ENCODE results near the gene PXMP2.

PXMP2 gene

DNA sequence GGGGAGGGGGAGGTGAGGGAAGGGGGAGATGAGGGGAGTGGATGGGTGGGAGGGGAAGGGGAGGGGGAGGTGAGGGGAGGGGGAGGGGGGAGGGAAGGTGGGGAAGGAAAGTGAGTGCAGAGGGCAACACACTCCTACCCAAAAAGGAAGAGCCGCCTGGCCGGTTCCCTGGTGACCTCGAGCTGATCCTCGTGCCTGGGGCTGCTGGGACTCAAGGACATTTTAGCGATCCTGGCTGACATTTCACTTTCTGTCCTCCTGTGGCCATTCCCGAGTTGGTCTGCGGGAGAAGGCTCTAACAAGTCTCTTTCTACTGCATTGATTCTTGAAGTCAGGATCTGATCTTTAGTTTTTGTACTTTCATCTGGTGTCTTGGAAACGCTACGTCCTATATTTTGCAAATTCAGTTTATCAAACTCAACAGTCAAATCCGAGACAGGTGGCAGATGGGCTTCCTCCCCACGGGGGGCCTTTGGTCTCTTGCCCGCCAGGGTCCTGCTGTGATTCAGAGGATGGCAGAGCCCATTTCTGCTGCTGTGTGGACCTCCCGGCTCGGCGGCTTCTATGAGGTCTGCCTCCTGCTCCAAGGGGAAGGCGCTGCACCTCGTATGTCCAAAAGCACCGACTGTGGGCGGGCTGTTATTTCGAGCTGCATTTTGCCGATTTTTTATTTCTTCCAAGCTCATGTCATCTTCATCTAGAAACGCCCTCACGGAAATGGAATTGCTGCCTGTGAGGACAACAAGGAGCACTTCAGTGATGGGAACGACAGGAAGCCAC lies 42.3 kb downstream of the PXMP2 start:
- DNase-seq (ENCODE audit: low spot score in 2 of 2): no peak
- Histone ChIP-seq H3K9me3 (no peaks in the 10 kb centered on the region; the same call in 1 of the 2 replicates), H3K4me1 (no peaks in the 10 kb centered on the region), H3K4me3 (no peak overlapping the region), H3K27me3 (ENCODE audit: low read depth) (no peaks in the 10 kb centered on the region), H3K36me3 (replicated peaks) (peaks cover 73% of the 10 kb centered on the region)
- in situ Hi-C loops (cut with MboI; ENCODE audit: low sequenced_read_pairs): no loop called here

DNA sequence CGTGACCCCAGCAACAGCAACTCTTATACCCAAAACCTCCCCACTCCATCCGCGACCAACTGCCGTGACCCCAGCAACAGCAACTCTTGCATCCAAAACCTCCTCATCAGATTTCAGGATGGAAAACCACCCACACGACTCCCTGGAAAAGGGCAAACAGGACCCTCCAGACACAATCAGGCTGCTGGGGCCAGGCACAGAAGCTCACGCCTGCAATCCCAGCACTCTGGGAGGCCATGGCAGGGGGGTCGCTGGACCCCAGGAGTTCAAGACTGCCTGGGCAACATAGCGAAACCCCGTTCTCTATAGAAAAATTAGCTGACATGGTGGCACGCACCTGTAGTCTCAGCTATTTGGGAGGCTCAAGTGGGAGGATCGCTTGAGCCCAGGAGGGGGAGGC lies 43.0 kb downstream of the PXMP2 start:
- no peak for DNase-seq (ENCODE audit: low spot score in 2 of 2)
- no peaks in the 10 kb centered on the region for H3K4me1 ChIP-seq
- H3K4me3 ChIP-seq: no peak overlapping the region
- peaks cover 73% of the 10 kb centered on the region for H3K36me3 ChIP-seq (replicated peaks)
- H3K9me3 ChIP-seq: no peaks in the 10 kb centered on the region; the same call in 1 of the 2 replicates
- in situ Hi-C loops (cut with MboI; ENCODE audit: low sequenced_read_pairs): no loop called here
- no peaks in the 10 kb centered on the region for H3K27me3 ChIP-seq (ENCODE audit: low read depth)

DNA sequence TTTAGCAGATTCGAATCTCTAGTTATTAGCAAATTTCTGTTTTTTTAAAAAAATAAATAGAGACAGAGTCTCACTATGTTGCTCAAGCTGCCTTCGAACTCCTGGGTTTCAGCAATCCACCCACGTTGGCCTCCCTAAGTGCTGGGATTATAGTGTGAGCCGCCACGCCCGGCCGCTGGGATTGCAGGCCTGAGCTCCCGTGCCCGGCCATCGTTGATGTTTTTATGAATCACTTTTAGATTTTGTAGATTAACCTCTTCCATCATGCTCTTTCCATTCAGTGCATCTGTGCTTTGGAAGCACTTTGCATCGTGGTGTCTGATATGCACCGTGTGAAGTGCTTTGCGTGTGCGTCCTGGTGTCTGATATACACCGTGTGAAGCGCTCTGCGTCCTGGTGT lies 44.2 kb downstream of the PXMP2 start:
- H3K4me3 ChIP-seq: no peak overlapping the region
- no peaks in the 10 kb centered on the region for H3K4me1 ChIP-seq
- in situ Hi-C loops (cut with MboI; ENCODE audit: low sequenced_read_pairs): no loop called here
- H3K27me3 ChIP-seq (ENCODE audit: low read depth): no peaks in the 10 kb centered on the region
- H3K9me3 ChIP-seq: no peaks in the 10 kb centered on the region; the same call in 1 of the 2 replicates
- DNase-seq (ENCODE audit: low spot score in 2 of 2): no peak
- H3K36me3 ChIP-seq (replicated peaks): peaks cover 73% of the 10 kb centered on the region

DNA sequence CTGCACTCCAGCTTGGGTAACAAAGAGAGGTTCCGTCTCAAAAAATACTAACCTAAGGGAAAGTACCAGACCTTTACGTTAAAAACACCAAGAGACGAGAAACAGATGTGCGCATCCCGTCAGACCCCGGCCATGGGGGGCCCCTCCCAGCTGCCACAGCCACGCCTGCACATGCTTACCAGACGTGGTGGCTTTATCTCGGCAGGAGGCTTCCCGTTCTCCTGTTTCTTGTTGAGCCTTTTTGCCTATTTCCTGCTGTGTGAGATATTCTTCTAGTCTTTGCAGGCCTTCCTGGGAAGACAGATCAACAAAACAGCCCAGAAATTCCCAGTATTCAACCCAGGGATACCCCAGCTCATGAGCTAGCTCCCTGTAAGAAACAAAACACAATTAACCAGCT lies 46.8 kb downstream of the PXMP2 start:
- no peaks in the 10 kb centered on the region; the same call in 1 of the 2 replicates for H3K9me3 ChIP-seq
- DNase-seq (ENCODE audit: low spot score in 2 of 2): no peak
- H3K4me1 ChIP-seq: no peaks in the 10 kb centered on the region
- no peak overlapping the region for H3K4me3 ChIP-seq
- H3K27me3 ChIP-seq (ENCODE audit: low read depth): no peaks in the 10 kb centered on the region
- peaks cover 75% of the 10 kb centered on the region for H3K36me3 ChIP-seq (replicated peaks)
- in situ Hi-C loops (cut with MboI; ENCODE audit: low sequenced_read_pairs): no loop called here

DNA sequence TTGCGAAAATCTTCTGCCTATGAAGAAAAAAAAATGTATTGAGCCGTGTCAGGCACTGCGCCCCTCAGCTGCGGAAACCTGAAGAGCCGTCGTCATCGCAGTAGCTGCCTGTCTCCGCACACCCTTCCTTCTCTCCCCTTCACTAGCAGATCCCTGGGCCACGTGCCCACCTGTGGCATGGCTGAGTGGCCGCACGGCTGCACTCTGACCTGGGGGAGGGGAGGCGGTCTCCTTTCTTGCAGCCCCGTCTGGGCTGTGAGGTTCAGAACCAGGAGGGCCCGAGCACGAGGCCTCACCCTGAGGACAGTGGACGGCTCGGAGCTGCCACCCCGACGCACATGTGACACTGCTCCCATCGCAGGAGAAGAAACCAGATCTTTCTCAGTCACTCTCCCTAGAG lies 48.1 kb downstream of the PXMP2 start:
- H3K36me3 ChIP-seq (replicated peaks): peaks cover 81% of the 10 kb centered on the region
- DNase-seq (ENCODE audit: low spot score in 2 of 2): no peak
- H3K27me3 ChIP-seq (ENCODE audit: low read depth): no peaks in the 10 kb centered on the region
- no peaks in the 10 kb centered on the region for H3K4me1 ChIP-seq
- H3K4me3 ChIP-seq: no peak overlapping the region
- H3K9me3 ChIP-seq: no peaks in the 10 kb centered on the region
- in situ Hi-C loops (cut with MboI; ENCODE audit: low sequenced_read_pairs): no loop called here

DNA sequence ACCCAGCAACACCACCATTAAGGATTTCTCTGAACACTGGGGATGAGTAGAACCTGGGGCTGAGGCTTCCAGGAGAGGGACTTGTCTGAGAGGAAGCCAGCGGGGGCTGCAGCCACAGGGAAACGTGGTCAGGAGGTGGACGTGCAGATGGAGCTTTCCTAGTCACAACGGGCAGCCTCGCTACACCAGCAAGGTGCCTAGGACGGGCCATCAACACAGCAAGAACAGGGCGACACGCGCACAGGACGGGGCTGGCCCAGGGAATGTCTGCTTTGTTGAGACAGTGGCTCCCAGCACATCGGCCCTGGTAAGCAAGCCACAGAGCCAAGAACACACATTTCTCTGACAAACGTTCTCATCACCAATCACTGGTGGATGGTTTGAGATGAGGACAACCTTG lies 49.0 kb downstream of the PXMP2 start:
- Histone ChIP-seq H3K4me3 (no peak overlapping the region), H3K4me1 (no peaks in the 10 kb centered on the region), H3K9me3 (no peaks in the 10 kb centered on the region), H3K36me3 (replicated peaks) (peaks cover 81% of the 10 kb centered on the region), H3K27me3 (ENCODE audit: low read depth) (no peaks in the 10 kb centered on the region)
- in situ Hi-C loops (cut with MboI; ENCODE audit: low sequenced_read_pairs): no loop called here
- no peak for DNase-seq (ENCODE audit: low spot score in 2 of 2)

DNA sequence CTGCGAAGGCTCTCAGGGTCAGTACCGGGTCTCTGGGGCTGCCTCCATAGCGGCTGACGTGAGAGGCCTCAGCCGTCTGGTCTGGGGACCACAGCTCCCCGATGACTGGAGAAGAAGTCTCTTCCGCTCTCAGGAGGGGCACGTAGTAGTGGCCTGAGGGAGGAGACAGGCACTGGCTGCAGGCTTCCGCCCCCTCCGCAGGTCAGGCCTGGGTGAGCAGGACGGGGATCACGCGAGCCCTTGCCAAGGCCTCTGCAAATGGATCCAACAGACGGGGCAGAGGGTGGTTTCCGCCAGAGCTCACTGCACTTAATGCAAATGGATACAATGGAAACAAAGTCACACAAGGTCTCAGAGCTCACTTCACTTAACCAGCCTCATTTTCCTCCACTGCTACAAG lies 49.5 kb downstream of the PXMP2 start:
- H3K9me3 ChIP-seq: no peaks in the 10 kb centered on the region
- H3K36me3 ChIP-seq (replicated peaks): peaks cover 84% of the 10 kb centered on the region
- DNase-seq (ENCODE audit: low spot score in 2 of 2): no peak
- in situ Hi-C loops (cut with MboI; ENCODE audit: low sequenced_read_pairs): no loop called here
- H3K4me3 ChIP-seq: no peak overlapping the region
- H3K27me3 ChIP-seq (ENCODE audit: low read depth): no peaks in the 10 kb centered on the region
- H3K4me1 ChIP-seq: no peaks in the 10 kb centered on the region

DNA sequence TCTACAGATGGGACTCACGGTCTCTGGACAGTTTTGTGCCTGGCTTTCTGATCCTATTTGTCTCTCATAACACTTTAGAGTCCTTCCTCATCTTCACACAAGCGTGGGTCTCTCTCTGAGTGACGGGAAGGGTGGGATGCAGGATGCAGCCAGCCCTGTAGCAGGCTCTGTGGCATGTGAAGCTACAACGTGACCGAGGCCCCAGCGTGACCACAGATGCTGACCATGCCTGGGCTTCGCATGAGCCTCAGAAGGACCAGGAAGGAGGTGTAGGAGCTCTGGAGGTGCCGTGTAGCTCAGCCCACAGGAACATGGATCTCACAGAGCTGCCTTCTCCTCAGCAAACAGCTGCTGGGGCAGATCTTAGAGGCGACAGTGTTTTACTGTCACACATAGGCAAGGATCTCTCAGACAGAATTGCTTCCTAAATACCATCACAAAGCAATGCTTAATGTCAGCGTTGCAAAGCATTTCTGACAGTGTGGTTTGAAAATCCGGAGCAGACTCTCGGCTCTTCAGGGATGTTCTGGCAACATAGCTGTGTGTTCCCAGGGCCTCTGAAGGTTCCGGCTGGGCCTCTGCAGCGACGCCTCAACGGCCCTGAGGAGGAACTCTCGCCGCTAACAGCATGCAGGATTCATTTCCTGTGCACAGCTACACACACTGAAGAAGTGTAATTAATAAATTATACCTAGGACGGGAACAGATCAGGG lies 52.4 kb downstream of the PXMP2 start:
- no peak overlapping the region for H3K4me3 ChIP-seq
- in situ Hi-C loops (cut with MboI; ENCODE audit: low sequenced_read_pairs): no loop called here
- H3K9me3 ChIP-seq: no peaks in the 10 kb centered on the region
- no peaks in the 10 kb centered on the region for H3K27me3 ChIP-seq (ENCODE audit: low read depth)
- no peak for DNase-seq (ENCODE audit: low spot score in 2 of 2)
- peaks cover 96% of the 10 kb centered on the region for H3K36me3 ChIP-seq (replicated peaks)
- no peaks in the 10 kb centered on the region for H3K4me1 ChIP-seq

DNA sequence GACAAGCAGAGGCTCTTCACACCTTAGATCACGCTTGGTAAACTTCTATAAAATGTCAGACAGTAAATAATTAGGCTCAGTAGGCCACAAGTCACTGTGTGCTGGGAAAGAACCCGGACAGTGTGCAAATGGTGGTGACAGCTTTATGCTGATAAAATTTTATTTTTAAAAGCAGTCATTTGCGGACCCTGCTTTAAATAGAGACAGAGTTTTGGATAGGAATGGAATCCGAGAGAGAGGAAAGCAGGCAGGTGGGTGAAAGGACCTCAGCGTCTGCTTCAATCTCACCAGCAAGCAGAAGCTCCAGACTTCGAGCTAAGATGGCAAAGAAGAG lies 52.9 kb downstream of the PXMP2 start:
- no peaks in the 10 kb centered on the region for H3K4me1 ChIP-seq

DNA sequence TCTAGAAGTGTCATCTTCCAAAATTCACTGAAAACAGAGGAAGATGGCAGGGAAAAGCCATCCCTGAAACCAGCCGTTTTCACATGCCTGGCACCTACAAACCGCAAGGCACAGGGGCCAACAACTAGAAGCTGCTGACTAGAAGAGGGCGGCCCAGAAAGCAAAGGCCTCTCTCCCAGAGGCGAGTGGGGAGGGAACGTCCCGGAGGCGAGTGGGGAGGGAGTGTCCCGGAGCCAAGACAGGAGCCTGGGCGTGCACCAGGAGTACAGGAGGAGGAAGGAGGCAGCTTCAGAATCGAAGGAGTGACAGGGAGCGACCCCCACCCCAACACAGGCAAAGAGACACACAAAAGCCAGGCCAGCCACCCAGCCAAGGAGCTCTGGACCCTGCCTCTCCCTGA lies 53.3 kb downstream of the PXMP2 start:
- Histone ChIP-seq H3K9me3 (no peaks in the 10 kb centered on the region), H3K4me3 (no peak overlapping the region), H3K36me3 (replicated peaks) (peaks cover 96% of the 10 kb centered on the region), H3K27me3 (ENCODE audit: low read depth) (no peaks in the 10 kb centered on the region), H3K4me1 (no peaks in the 10 kb centered on the region)
- DNase-seq (ENCODE audit: low spot score in 2 of 2): no peak
- in situ Hi-C loops (cut with MboI; ENCODE audit: low sequenced_read_pairs): no loop called here

More for the DNA sequence above, 52.9 kb downstream of the PXMP2 start:
- no peaks in the 10 kb centered on the region for H3K27me3 ChIP-seq (ENCODE audit: low read depth)
- H3K4me3 ChIP-seq: no peak overlapping the region
- in situ Hi-C loops (cut with MboI; ENCODE audit: low sequenced_read_pairs): no loop called here
- H3K9me3 ChIP-seq: no peaks in the 10 kb centered on the region
- DNase-seq (ENCODE audit: low spot score in 2 of 2): no peak
- peaks cover 96% of the 10 kb centered on the region for H3K36me3 ChIP-seq (replicated peaks)

DNA sequence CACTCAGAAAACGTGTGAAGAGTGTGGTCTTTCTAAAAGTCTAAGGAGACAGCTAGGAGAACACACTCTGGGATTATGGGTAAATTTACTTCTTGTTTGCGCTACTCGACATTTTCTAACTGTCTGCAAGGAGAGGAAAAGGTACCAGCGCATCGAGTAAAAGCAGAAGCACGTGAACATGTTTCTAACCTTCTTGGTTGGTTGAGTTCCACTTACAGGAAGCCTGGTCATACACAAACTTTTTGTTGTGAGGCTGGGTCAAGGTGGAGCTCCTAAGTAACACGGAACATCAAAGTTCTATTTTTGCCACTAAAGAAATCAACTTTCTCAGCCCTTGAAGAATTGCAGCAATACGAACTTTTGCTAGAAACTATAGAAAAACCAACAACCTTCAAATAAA lies 54.2 kb downstream of the PXMP2 start:
- in situ Hi-C loops (cut with MboI; ENCODE audit: low sequenced_read_pairs): no loop called here
- no peaks in the 10 kb centered on the region for H3K9me3 ChIP-seq
- H3K27me3 ChIP-seq (ENCODE audit: low read depth): no peaks in the 10 kb centered on the region
- H3K4me3 ChIP-seq: no peak overlapping the region
- no peak for DNase-seq (ENCODE audit: low spot score in 2 of 2)
- H3K4me1 ChIP-seq: no peaks in the 10 kb centered on the region
- H3K36me3 ChIP-seq (replicated peaks): peaks cover 95% of the 10 kb centered on the region

DNA sequence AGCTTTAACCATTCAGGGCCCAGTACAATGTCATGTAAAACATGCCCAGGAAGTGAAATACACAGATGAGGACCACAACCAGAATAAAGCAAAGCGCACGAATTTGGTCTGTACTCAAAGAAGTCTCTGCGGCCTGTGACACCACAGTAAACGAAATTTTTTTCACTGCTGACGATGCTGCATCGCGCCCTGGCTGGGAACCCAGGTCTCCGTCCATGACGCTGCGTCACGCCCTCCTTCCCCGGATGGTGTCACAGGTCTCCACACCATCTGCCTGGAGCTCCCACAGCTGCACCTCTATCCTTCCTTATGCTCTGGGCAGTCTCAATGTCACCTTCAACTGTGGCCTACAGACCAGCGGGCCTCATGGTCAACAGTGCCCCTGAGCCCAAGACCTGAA lies 56.4 kb downstream of the PXMP2 start:
- in situ Hi-C loops (cut with MboI; ENCODE audit: low sequenced_read_pairs): no loop called here
- no peaks in the 10 kb centered on the region for H3K9me3 ChIP-seq

DNA sequence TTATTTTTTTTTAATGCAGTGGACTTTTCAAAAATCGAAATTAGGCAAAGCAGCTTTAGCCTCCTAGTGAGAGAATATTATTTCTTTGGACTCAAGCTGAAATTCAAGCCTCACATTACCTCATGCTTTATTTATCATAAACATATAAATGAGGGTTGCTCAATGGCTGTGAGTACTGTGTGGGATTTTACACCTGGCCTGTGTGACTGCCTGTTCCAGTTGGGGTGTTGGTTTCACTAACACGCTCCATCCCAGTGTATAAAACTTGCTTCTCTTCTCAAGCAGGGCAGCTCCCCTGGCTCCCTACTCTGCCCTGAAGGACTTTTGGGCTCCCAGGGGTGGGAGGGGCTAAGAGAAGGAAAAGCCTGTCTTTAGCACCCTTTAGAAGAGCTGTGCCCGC lies 59.2 kb downstream of the PXMP2 start:
- no peak overlapping the region for H3K4me3 ChIP-seq
- no peak for DNase-seq (ENCODE audit: low spot score in 2 of 2)
- H3K9me3 ChIP-seq: no peaks in the 10 kb centered on the region
- no peaks in the 10 kb centered on the region for H3K27me3 ChIP-seq (ENCODE audit: low read depth)
- no peaks in the 10 kb centered on the region for H3K4me1 ChIP-seq
- in situ Hi-C loops (cut with MboI; ENCODE audit: low sequenced_read_pairs): no loop called here
- peaks cover 87% of the 10 kb centered on the region for H3K36me3 ChIP-seq (replicated peaks)

More for the DNA sequence above, 56.4 kb downstream of the PXMP2 start:
- Histone ChIP-seq H3K36me3 (replicated peaks) (peaks cover 92% of the 10 kb centered on the region), H3K27me3 (ENCODE audit: low read depth) (no peaks in the 10 kb centered on the region), H3K4me1 (no peaks in the 10 kb centered on the region), H3K4me3 (no peak overlapping the region)
- no peak for DNase-seq (ENCODE audit: low spot score in 2 of 2)

DNA sequence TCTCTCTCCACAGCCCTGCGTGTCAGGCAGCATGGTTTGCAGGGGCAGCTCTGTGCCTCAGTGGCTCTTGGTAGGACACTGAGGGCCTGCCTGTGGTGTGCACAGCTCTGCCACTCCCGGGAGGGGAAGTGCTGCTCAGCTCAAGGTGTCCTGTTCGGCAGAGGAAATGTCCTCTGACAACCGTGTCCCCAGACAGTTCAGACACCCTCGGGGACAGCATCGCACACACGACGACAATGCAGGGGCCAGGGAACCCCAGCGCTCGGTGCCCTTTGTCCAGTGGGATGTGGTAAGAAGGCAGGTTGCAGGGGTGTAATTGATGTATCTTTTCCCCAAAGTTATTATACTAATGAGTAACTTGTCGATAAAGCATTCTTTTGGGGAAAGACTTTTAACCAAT lies 60.0 kb downstream of the PXMP2 start:
- no peak for DNase-seq (ENCODE audit: low spot score in 2 of 2)
- Histone ChIP-seq H3K4me1 (no peaks in the 10 kb centered on the region), H3K36me3 (replicated peaks) (peaks cover 87% of the 10 kb centered on the region), H3K27me3 (ENCODE audit: low read depth) (no peaks in the 10 kb centered on the region), H3K9me3 (no peaks in the 10 kb centered on the region), H3K4me3 (no peak overlapping the region)
- in situ Hi-C loops (cut with MboI; ENCODE audit: low sequenced_read_pairs): no loop called here
